ENCODE measurements around the gene PTGES3.

Gene PTGES3

DNA sequence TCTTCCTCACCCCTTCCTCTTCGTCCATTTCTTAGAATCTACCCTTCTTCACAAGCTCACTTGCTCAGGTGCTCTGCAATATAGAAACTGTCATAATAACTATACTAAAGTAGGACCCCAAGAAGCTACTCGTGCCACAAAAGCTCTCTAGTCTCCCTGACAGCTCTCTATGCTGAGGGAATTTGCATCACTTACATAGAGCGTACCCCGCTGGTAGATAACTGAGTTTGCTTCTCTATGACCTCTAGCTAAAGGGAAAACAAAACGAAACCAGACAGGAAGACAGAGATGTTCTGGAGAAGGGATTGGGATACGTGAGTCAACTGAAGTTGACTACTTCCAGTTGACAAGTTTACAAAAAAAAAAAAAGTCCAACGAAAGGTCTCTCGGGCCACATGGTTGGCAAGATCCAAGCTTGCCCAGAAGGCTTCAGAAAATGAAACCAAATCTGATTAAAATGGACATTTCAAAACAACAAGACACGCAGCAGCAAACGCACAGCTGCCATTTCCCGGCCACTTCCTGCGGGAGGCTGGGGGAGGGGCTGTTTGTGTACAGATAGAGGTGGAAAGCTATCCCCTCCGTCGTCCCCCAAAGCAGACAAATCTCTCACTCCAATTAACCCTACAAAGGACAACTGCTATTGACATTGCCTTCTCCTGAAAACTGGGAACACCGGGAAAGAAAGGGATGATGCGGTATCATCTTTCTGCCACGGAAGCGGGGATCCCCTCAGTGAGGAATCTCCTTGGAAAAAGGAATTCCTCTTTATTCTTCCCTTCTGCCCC is 59.2 kb downstream of the PTGES3 start:
- DNase-seq, result peak; percentile 62 to 73

DNA sequence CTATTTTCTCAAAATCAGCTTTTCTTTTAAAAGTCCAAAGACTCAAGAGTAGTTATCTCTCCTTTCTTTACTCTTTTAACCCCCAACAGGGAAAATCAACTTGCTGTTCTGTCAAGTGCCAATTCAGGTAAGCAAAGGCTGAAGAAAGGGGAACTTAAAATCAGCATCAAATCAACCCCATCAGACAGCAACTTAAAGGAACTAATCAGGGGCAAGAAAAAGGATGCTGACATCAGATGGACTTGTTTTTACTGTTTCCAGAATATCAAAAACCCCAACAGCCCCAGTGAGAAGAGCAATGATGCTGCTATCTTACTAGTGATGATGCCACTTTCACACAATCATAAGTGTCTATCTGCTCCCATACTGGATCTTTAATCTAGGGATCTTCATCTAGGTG is 61.4 kb downstream of the PTGES3 start:
- no peak for DNase-seq

DNA sequence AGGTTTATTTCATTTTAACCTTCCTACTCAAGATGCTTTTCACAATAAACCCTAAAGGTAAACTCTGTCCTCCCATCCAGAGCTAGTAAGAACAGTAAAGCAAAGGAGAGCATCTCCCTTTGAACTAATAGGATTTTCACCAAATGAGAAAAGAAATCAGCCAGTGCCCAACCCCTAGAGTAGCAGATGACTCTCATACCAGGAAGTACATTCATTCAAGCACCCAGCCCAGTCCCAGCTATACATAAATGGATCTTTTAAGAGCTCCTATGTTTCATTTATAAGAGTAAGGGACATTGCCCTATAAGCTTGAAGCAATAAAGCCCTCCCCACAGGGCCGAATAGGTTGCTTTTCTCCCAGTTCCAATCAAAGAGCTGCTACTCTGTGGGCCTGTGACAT is 65.5 kb downstream of the PTGES3 start:
- DNase-seq, result no peak

GRCh38 chr12:56616925-56617324 is 71.2 kb downstream of the PTGES3 start:
- no peak for DNase-seq

DNA sequence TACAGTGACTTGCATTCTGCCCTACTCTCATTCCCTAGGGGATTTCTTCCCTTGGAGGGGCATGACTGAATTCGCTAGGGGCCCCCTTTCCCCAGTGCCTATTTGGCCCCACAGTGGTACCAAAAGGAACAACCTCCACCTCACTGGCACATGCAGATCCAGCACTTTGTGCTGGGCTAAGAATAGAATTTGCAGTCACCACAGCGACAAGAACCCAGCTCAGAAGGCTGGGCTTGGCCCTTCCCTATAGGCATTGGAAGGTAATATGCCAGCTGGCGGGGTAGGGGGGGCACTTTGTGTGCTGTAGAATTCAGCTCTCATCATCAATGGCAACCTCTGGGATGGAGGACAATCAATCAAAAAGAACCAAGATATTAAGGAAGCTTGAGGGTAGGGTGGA is 71.8 kb downstream of the PTGES3 start:
- DNase-seq, result no peak

DNA sequence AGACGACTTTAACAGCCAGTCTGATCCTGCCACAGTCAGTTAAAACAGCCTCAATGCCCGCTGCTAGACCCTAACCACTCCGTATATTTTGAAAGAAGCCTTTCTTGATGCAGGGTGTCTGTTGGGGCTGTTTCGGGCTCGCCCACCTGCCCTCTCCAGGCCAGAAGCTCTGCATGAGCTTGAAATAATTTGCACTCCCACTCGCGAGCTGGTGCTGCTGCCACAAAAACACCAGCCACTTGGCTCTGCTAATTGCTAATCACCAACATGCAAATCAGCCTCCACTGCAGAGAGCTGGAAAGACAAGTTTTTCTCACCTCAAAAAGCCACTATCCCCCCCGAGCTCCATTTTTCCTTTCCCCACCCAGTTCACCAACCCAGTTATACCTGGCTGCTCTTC is 73.5 kb downstream of the PTGES3 start:
- DNase-seq, result no peak
